HG02840 (cell line): Measurements from ENCODE around the gene WDFY2.
"Not testable (repeated sequence)": the region's sequence is repeated elsewhere in the genome, so short reads cannot be mapped to it uniquely, and the experiment has no call there.

Source experiments
- ATAC-seq: cut with Tn5 transposase; IDR thresholded peaks from one replicate; pipeline ENCODE4 v1.9.1; 2021; ENCODE audit warnings: mild to moderate bottlenecking, moderate library complexity, moderate number of reproducible peaks; ENCODE audit not compliant: unreplicated experiment, low FRiP score

Gene WDFY2

DNA sequence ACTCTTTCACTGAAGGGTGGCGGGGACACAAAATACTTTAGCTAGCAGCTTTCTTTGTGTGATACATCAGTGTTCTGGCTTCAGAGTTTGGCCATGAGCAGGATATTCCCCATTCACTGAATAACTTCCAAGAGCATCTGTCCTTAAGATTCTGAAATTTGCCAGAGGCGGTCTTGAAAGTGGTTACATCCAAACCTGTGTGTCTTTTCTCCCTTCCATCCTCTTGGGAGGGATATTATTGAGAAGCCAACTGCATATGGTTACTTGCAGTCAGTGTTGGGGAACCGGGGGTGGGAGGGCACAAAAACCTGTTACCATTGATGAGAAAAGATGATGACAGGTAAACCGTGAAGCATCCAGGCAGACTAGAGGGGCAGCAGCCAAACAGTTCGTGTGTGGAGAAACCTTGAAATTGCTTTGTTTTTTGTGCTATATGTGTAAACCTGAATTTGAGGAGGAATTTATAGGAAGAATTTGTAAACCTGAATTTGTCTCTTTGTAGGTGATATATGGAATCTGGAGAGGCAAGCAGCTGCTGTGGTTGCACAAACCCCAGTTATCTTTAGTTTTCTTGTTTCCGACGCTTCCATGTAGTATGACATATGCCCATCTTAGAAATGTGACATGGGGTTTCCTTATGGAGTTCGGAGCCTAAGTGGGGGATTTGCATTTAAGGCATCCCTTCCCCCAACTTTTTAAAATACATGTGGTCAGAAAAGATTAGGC is 104.8 kb downstream of the WDFY2 start:
- ATAC-seq: no peak

DNA sequence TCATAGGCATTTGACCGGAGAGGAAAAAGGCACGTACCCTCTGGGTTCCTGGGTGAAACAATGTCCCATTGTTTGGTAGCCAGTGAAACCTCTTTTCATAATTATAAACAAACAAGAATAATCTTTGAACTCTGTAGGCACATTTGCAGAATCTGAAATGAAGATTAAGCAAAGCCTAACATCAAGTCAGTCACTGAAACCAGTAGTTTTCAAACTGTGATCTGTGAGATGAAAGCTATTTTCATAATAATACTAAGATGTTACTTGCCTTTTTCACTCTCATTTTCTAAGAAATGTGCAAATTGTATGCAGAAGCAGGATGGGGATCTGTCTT is 105.4 kb downstream of the WDFY2 start:
- ATAC-seq: no peak

DNA sequence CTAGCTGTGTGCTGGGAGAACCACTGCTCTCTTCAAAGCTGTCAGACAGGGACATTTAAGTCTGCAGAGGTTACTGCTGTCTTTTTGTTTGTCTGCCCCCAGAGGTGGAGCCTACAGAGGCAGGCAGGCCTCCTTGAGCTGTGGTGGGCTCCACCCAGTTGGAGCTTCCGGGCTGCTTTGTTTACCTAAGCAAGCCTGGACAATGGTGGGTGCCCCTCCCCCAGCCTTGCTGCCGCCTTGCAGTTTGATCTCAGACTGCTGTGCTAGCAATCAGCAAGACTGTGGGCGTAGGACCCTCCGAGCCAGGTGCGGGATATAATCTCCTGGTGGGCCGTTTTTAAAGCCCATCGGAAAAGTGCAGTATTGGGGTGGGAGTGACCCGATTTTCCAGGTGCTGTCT is 111.4 kb downstream of the WDFY2 start:
- not testable (repeated sequence) for ATAC-seq

DNA sequence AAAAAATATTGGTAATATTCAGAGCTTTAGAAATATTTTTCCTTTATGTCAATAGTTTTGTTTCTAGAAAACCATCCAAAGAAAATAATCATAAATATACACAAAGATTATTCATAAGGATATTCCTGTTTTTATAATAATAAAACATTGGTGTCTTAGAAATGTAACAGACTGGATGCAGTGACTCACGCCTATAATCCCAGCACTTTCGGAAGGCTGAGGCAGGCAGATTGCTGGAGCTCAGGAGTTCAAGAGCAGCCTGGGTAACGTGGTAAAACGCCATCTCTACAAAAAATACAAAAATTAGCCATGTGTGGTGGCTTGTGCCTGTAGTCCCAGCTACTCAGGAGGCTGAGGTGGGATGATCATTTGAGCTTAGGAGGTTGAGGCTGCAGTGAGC is 112.9 kb downstream of the WDFY2 start:
- no peak for ATAC-seq

DNA sequence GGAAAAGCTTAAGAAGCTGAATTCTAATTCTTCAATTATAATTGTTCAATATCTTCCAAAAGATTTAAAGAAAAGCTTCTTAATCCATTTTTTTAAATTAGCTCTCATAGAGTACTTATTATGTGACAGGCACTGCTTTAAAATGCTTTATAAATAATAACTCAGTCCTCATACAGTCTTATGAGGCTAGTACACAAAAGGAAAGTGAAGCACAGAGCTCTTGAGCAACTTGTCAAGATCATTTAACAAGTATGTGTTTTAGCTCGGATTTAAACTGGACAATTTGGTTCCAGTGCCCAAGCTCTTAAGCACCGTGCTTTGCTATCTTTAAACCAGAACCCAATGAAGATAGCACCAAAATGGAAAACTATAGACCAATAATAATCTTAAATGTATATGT is 113.6 kb downstream of the WDFY2 start:
- ATAC-seq: no peak

DNA sequence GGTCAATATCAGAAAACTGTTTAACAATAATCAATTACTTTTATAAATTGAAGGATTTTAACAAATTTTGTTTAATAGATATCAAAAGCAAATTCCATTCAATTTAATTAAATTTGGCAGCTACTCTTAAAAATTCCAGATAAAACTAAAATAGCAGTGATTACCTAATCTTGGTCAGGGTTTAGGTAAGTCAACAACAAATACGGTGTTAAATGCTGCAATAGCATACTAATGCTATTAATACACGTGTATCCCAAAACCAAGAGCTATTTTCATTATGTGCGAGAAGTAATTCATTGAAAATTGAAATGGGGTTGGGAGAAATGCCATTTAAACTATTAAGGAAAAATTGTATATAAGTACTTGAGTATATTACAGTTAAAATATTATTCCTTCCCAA is 114.1 kb downstream of the WDFY2 start:
- no peak for ATAC-seq

DNA sequence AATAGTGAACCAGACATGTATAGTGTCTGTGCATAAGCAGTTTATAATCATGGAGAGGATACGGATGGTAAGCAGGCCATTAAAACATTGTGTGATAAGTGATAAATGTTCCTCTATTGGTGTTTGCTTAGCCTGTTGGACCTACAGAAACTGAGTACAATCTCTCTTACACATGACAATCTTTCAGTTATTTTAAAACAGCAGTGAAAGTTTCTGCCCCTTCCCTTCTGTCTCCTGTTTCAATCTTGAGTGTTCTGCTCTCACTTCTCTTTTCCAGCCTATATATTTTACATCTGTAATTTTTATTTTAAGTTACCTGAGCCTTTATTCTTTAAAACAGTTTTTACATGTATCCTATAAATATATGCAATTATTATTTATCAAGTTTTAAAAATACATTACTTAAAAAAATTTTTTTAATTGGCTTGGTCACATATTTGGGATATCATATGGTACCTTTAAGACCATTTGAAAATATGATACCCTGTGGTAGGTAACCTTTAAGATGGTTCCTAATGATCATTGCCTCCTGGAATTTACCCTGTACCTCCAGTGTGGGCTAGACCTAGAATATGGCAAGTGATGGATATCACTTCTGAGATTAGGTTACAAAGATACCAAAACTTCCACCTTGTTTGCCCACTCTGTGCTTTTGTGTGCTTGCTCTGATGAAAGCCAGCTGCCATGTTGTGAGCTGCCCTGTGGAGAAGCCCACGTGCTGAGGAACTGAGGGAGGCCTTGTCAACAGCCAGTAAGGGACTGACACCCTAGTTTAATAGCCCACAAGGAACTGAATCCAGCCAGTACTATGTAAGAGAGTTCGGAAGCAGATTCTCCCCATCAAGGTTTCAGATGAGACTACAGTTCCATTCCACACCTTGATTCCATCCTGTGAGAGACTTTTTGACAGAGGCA is 120.4 kb downstream of the WDFY2 start:
- ATAC-seq: no peak

DNA sequence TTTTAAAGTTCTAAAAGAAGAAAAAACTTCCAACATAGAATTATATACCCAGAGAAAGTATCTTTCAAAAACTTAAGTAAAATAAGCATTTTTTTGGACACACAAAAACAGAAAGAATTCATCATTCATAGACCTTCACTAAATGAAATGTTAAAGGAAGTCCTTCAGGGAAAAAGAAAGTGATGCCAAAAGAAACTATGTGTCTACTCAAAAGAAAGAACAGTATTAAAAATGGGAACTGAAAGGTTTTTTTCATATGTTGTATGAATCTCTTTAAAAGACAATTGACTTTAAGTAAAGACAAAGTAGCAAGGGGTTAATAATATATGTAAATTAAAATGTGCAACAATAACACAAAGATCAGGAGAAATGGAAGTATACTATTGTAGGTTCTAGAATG is 123.2 kb downstream of the WDFY2 start:
- no peak for ATAC-seq

DNA sequence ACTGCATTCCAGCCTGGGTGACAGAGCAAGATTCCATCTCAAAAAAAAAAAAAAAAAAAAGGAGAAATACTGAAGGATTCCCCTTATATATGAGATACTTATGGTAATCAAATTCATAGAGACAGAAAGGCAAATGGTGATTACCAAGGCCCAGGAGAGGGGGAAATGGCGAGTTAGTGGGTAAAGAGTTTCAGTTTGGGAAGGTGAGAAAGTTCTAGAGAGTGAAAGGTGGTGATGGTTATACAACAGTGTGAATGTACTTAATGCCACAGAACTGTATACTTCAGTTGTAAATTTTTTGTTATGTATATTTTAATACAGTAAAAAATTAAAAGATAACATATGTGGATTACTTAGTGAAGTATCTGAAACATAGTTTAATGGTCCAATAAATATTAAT is 129.5 kb downstream of the WDFY2 start:
- ATAC-seq: no peak

DNA sequence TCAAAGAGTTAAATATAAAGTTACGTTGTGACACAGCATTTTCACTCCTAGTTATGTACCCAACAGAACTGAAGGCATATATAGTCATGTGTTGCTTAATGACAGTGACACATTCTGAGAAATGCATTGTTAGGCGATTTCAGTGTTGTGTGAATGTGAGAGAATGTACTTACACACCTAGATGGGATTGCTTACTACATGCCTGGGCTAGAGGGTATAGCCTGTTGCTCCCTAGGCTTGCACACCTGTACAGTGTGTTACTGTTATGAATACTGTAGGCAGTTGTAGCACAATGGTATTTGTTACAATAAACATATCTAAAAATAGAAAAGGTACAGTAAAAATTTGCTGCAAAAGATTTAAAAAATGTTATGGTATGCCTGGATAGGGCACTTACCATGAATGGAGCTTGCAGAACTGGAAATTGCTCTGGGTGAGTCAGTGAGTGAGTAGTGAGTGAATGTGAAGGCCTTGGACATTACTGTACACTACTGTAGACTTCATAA is 130.5 kb downstream of the WDFY2 start:
- ATAC-seq: no peak

DNA sequence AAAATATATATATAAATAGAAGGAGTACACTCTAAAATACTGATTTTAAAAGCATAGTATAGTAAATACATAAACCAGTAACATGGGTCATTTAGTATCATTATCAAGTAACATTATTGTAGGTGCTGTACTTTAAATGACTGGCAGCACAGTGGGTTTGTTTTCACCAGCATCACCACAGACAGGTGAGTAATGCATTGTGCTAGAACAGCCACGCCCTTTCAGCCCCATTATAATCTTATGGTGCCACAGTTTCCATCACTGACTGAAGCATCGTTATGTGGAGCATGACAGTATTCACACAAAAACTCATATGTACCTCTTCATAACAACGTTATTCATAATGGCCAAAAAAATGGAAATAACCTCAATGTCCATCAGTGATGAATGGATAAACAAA is 131.4 kb downstream of the WDFY2 start:
- no peak for ATAC-seq

DNA sequence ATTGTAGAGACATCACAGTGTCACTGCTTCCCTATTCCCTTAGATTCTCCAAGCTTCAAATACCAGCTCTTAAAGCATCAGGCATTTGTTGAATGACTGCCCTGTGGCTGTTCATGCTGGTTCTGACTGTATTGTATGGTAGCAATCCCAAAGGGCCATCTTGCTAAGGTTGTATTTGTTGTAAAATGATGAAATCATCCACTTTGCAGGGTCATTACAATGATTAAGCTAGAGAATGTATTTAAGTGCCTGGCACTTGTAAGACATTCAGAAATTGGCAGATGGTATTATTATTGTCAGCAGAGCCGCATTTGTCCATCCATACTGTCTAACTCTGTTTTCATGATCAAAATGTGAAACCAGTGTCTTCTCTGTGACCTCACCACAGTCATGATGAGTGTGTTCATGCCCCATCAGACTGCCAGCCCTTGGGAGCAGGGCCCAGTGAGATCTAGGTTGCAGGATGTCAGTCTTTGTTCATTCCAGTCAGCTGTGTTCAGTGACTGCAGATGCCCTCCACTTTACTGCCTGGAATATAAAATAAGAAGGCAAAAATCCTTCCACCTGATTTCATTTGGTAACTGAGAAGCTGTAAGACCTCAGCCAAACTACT is 133.6 kb downstream of the WDFY2 start:
- ATAC-seq: no peak

DNA sequence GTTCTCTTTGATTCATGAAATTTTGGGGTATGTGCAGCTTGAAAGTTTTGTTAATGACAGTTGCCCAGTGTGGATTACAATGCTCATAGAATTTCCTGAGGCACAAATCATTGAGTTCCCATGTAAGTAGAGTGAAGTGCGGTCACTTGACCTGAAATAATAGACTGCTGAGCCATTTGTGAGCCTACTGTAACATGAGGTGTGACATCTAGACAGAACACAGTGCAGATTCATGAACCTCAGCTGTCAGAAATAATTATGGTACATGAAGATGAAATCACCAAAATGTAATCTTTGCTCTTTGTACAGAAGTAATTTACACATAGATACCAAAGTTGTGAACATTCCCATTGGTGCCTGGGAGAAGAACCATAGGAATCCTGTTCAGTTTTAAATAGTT is 135.1 kb downstream of the WDFY2 start:
- no peak for ATAC-seq

DNA sequence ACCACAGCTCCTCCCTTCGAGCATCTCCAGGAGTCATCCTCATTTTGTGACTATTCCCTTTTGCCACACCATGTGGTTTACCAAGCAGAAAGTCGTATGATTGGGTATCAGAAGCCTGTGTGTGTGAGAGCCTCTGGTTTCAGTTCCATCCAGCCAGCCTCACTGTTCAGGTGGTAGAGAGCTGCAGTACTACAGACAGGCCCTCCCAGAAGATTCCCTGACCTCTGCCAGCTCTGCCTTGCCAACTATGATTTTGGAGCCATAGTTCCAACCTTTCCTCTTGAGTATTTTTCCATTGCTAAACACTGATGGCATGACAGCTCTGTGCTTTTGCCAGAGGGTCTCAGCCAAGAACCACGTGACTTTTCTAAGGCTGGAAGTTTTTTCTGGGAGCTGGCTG is 137.2 kb downstream of the WDFY2 start:
- ATAC-seq: no peak

DNA sequence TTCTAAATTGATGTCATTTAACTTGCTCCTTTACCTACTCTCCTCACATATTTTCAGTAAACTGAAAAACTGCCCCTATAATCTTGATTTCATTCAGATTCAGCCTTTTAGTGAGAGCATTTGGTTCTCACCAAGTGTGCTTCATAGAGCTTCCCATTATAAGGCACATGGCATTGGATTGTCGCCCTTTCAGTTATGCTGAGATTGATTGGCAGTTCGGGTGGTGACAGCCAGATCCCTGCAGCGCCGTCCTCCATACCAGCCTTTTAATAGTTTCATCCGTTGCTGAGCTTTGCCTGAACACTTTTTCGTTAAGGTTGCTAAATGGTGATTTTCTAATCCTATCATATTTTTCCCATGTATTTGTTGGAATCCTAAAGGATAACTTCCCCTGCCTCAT is 139.3 kb downstream of the WDFY2 start:
- ATAC-seq: no peak

DNA sequence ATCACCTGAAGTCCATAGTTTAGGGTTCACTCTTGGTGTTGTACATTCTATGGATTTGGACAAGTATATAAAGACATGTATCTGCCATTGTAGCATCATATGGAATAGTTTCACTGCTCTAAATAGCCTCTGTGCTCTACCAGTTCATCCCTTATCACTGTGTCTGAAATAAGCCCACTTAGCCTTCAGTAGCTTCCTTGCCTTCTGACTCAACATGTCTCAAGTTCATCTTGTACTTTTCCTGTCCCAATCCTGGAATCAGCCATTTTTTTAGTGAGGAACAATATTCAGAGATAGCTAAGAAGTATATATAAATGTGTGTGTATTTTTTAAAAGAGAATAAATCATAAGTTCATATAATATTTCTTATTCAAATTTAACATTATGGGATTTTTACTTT is 140.5 kb downstream of the WDFY2 start:
- ATAC-seq: no peak

DNA sequence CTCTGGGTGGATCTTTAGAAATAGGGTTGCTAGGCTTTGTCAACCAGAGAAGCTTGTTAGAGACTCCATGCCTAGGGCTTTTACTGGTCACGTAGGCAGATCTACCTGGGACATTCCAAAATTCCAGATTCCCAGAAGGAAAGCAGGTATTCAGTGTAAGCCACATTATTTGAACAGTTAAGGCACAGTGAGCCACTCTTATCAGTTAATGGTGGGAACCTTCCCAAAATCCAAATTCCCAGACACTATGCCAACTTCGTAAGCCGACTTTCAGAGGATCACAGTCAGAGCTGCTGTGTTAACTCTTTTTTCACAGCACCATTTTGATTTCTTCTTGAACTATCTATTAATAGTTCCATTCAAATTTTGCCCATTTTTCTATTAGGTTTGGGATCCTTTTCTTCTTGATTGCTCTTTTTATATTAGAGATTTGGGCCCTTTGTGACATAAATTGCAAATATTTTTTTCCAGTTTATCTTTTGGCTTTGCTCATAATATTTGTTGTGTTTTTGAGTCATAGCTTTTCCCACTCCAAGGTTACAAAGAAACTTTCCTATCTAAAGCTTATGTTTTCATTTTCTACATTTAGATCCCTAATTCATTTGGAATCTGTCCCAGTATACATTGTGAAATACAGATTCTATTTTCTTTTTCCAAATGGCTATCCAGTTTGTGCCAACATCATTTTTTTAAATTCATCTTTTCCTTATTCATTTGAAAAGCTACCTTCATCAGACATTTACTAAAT is 142.4 kb downstream of the WDFY2 start:
- no peak for ATAC-seq

DNA sequence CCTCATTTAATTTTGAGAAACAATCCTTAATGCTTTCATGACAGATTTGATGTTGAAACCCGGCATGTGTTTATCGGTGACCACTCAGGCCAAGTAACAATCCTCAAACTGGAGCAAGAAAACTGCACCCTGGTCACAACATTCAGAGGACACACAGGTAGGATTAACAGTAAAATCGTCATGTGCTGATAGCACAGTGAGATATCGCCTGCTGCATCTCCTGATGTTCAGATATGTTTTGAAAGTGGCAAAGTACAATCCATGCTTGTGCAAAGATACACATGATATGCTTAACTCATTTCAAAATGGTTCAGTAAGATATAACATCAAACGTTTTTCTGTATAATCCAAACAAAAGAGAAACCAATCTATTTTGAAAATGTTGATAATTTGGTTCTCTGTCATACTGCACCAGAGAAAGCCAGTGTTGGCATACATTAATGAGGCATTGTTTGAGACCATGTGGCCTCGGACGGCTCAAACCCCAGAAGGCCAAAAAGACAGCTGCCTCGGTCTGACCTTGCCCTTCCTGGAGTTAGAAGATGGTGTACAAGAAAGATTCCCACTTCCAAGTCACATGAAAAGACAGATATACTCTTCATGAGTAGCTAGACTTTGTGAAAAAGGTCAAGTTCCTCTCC is 143.5 kb downstream of the WDFY2 start:
- no peak for ATAC-seq

DNA sequence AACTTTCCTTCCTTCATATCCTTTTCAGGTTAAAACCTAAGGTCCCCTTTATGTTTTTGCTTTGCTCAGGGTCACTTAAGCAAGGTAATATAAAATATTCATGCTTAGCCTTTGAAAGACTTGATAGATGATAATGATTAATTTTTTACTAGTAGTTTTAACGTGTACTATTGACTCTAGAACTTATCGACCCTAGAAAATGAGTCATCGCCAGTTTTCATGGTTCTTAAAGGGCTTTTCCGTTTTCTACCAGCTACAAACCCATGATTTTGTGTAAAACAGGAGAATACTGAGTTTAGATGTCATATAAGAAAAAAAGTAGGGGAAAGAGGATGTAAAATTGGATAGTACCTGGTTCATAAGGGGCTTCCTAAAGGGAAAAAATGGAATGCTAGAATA is 144.0 kb downstream of the WDFY2 start:
- no peak for ATAC-seq

DNA sequence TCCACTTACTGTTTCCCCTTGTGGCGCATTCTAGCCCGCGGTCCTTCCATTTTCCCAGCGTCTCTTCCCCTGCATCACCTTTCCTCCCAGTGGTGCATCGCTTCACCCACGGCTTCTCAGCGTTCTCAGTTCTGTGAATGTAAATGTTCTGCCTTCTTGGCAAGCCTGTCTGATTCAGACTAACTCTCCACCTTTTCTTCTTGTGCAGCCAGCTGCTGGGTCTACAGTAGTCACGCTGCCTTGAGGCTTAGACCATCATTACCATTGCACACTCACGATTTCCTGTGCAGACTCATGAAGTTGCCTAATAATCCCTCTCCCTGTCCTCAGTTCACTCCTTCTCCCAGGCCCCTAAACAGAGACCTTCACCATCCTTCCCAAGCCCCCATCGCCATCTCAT is 144.7 kb downstream of the WDFY2 start:
- ATAC-seq: no peak
